Measurements from ENCODE around the gene DCTPP1. TPM values are rescaled to one million over a fixed set of nuclear protein-coding genes. Genes with fewer than 3 reads are reported as not detected.

DCTPP1 gene
- total and polyA plus RNA-seq, 2 of the 13 experiments (the other 11 are each of a cell fraction or from before 2014, with no cell fraction given), result 54.8 to 74.4 TPM

DNA sequence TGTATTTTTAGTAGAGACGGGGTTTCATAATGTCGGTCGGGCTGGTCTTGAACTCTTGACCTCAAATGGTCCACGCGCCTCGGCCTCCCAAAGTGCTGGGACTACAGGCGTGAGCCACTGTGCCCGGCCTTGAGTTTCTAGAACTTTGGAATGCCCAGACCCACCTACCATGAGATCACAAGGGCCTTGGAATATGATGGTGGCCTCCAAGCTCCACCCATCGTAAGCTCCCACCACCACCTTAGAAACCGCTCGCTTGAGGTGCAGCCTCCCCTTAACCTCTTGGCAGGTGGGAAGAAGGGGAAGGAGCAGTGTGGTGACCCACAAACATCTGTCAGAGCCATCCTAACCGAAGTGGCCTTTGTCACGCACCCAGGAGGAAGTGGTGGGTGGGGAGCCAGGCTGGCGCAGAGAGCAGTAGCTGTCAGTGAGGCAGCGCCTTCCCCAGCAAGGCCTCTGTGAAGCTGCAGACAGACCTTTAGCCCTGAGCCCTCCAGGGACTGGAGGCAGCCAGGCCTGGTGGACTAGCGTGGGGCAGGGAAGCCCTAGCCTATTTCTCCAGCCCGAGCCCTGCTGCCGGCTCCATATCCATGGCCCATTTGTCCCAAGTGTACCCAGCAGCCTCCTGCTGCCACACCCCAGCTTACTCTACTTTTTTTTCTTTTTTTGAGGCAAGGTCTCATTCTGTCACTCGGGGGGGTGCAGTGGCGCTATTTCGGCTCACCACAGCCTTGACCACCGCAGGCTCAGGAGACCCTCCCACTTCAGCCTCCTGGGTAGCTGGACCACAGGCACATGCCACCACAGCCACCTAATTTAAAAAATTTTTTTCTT lies 28.9 kb upstream of the DCTPP1 start (continued):
- TF ChIP-seq TCF7 (IDR thresholded peaks at IDR 0.05; ENCODE audit: low read depth), result no peak
- TF ChIP-seq ZNF180 (CRISPR knock-in tag; IDR thresholded peaks at IDR 0.05; ENCODE audit: borderline replicate concordance, low read depth), result no peak
- TF ChIP-seq, protein P1, sequence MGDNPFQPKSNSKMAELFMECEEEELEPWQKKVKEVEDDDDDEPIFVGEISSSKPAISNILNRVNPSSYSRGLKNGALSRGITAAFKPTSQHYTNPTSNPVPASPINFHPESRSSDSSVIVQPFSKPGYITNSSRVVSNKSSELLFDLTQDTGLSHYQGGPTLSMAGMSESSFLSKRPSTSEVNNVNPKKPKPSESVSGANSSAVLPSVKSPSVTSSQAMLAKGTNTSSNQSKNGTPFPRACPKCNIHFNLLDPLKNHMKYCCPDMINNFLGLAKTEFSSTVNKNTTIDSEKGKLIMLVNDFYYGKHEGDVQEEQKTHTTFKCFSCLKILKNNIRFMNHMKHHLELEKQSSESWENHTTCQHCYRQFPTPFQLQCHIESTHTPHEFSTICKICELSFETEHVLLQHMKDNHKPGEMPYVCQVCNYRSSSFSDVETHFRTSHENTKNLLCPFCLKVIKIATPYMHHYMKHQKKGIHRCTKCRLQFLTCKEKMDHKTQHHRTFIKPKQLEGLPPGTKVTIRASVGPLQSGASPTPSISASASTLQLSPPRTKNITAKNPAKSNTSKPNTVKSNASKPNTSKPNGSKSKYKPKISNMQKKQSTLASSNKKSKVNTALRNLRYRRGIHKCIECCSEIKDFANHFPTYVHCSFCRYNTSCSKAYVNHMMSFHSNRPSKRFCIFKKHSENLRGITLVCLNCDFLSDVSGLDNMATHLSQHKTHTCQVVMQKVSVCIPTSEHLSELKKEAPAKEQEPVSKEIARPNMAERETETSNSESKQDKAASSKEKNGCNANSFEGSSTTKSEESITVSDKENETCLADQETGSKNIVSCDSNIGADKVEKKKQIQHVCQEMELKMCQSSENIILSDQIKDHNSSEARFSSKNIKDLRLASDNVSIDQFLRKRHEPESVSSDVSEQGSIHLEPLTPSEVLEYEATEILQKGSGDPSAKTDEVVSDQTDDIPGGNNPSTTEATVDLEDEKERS (CRISPR knock-in tag; IDR thresholded peaks at IDR 0.05), result peak; percentile 83; the same call in 1 of the 2 replicates
- TF ChIP-seq ZNF331 (CRISPR knock-in tag; IDR thresholded peaks at IDR 0.05), result peak; percentile 40; the same call in 1 of the 2 replicates
- TF ChIP-seq, protein P2, sequence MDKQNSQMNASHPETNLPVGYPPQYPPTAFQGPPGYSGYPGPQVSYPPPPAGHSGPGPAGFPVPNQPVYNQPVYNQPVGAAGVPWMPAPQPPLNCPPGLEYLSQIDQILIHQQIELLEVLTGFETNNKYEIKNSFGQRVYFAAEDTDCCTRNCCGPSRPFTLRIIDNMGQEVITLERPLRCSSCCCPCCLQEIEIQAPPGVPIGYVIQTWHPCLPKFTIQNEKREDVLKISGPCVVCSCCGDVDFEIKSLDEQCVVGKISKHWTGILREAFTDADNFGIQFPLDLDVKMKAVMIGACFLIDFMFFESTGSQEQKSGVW (CRISPR knock-in tag; IDR thresholded peaks at IDR 0.05; ENCODE audit: borderline replicate concordance), result no peak
- TF ChIP-seq ZNF296 (CRISPR knock-in tag; conservative IDR thresholded peaks at IDR 0.05), result peak; percentile 57; the same call in 1 of the 2 replicates
- no peak for TF ChIP-seq MBNL3 (CRISPR knock-in tag; conservative IDR thresholded peaks at IDR 0.05)
- TF ChIP-seq, protein P3, sequence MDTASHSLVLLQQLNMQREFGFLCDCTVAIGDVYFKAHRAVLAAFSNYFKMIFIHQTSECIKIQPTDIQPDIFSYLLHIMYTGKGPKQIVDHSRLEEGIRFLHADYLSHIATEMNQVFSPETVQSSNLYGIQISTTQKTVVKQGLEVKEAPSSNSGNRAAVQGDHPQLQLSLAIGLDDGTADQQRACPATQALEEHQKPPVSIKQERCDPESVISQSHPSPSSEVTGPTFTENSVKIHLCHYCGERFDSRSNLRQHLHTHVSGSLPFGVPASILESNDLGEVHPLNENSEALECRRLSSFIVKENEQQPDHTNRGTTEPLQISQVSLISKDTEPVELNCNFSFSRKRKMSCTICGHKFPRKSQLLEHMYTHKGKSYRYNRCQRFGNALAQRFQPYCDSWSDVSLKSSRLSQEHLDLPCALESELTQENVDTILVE (CRISPR knock-in tag; IDR thresholded peaks at IDR 0.05), result no peak
- TF ChIP-seq, protein P4, sequence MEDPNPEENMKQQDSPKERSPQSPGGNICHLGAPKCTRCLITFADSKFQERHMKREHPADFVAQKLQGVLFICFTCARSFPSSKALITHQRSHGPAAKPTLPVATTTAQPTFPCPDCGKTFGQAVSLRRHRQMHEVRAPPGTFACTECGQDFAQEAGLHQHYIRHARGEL (CRISPR knock-in tag; IDR thresholded peaks at IDR 0.05), result no peak
- TF ChIP-seq, protein P5, sequence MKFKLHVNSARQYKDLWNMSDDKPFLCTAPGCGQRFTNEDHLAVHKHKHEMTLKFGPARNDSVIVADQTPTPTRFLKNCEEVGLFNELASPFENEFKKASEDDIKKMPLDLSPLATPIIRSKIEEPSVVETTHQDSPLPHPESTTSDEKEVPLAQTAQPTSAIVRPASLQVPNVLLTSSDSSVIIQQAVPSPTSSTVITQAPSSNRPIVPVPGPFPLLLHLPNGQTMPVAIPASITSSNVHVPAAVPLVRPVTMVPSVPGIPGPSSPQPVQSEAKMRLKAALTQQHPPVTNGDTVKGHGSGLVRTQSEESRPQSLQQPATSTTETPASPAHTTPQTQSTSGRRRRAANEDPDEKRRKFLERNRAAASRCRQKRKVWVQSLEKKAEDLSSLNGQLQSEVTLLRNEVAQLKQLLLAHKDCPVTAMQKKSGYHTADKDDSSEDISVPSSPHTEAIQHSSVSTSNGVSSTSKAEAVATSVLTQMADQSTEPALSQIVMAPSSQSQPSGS (CRISPR knock-in tag; IDR thresholded peaks at IDR 0.05), result no peak; the same call in 1 of the 2 replicates
- TF ChIP-seq, protein P6, sequence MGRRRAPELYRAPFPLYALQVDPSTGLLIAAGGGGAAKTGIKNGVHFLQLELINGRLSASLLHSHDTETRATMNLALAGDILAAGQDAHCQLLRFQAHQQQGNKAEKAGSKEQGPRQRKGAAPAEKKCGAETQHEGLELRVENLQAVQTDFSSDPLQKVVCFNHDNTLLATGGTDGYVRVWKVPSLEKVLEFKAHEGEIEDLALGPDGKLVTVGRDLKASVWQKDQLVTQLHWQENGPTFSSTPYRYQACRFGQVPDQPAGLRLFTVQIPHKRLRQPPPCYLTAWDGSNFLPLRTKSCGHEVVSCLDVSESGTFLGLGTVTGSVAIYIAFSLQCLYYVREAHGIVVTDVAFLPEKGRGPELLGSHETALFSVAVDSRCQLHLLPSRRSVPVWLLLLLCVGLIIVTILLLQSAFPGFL (CRISPR knock-in tag; IDR thresholded peaks at IDR 0.05), result no peak
- no peak for TF ChIP-seq ZFP41 (CRISPR knock-in tag; IDR thresholded peaks at IDR 0.05; ENCODE audit: borderline replicate concordance)
- no peak for TF ChIP-seq MIER3 (CRISPR knock-in tag; IDR thresholded peaks at IDR 0.05; ENCODE audit: borderline replicate concordance)
- peak; percentile 57; the same call in 1 of the 2 replicates for TF ChIP-seq HNF4G (IDR thresholded peaks at IDR 0.05; ENCODE audit: borderline replicate concordance, low read depth, low read length)
- peak; percentile 81 for TF ChIP-seq HNF4G (CRISPR knock-in tag; IDR thresholded peaks at IDR 0.05; ENCODE audit: borderline replicate concordance, low read depth)
- TF ChIP-seq CBX5 (CRISPR knock-in tag; IDR thresholded peaks at IDR 0.05; ENCODE audit: borderline replicate concordance), result no peak; the same call in 1 of the 2 replicates
- TF ChIP-seq IRF2 (CRISPR knock-in tag; IDR thresholded peaks at IDR 0.05), result 0 out of 2 replicates have a peak, but pooled peaks have one; percentile 45
- TF ChIP-seq REXO4 (CRISPR knock-in tag; IDR thresholded peaks at IDR 0.05; ENCODE audit: borderline replicate concordance), result no peak
- peak; percentile 35 for TF ChIP-seq RBM39 (IDR thresholded peaks at IDR 0.05; ENCODE audit: low read depth, low read length, poor library complexity, severe bottlenecking)

Data from HepG2 (cell line).